Measurements from ENCODE around the gene NAT16.

DNA sequence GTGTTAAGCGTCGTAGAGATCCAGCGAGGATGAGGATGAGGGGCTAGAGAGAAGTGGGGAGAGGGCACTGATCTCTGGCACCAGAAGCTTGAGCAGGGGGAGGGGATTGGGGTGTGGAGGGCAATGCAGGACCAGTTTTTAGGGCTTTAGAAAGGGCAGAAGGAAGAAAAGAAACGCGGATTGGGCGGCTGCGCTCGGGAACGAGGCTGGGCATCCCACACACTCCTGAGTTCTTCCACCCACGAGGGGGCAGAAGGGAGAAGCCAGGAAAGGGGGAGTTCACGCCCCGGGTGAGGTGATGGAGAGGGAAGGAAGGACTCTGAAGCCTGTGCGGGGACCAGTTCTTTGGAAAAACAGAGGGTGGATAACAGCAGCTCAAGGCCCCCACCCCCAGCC lies 8.7 kb downstream of the NAT16 start:
- peak; percentile 41 for TF ChIP-seq CTCF (IDR thresholded peaks at IDR 0.05; ENCODE audit: low read depth, low read length, poor library complexity, severe bottlenecking)
- no peak for TF ChIP-seq EZH2phosphoT487 (IDR thresholded peaks at IDR 0.05; ENCODE audit: borderline replicate concordance, low read length)

Data from DOHH2 (cell line).